ENCODE results near the gene ZMYND12.
A peak's percentile ranks its signal among the peaks of the same experiment; 100 is the strongest.

The ZMYND12 gene

DNA sequence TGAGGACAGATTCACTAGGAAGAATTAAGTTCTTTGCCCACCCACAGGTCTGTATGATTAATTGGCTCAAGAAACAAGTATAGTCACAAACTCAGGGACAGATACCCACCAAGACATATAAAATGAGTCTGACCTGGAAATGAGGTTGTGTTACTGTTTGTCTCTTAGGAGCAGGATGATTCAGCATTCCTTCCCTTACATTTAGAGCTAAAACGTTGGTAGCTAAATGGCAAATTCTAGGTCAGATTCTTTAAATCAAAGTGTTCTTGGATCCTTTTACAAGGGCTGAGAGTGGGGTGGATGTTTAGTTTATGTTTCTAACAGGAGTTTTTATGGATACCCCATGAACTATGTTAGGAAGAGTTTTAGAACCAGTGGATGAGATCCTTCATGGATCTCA is 70.5 kb downstream of the ZMYND12 start:
- DNase-seq: no peak

DNA sequence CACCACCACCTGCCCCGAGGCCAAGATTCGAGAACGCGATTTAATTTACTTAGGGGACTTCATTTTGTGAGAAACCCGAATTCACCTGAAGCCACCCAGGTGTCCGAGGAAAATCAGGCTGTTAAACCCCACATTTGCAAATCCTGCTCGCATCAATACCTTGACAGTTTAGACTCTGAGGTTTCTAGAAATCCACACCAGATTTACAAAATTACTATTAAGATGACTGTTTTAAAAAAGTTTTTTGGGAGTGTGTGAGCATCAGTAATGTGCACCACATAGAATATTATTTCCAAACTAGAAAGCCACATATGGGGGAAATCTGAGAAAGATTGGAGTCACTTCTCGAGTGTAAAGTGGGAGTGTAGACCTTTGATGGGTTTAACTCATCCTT is 74.5 kb downstream of the ZMYND12 start:
- DNase-seq: no peak

DNA sequence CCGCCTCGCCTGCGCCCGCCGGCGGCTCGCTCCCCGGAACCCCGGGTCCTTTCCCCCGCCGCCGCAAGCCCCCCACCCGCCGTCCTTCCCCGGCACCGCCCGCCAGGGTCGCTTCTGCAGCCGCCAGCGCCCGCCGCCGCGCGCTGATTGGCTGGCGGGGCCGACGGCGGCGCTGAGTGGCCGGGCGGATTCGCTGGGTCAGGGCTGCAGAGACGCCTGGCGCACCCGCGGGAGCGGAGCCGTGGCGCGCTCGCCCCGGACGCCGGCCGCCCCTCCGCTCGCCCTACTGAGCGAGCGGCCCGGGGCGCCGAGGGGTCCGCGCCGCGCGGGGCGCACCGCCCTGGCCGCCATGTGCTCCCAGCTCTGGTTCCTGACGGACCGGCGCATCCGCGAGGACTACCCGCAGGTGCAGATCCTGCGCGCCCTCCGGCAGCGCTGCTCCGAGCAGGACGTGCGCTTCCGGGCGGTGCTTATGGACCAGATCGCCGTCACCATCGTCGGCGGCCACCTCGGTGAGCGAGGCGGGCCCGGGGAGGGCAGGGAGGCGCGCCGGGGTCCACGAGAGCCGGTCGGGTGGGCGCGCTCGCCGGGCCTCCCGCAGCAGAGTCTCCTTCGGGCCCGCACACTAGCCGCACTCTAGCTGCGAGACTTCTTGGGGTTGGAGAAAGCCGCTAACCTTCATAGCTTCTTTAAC is 75.1 kb downstream of the ZMYND12 start, which contains the start of gene RIMKLA:
TSS of gene RIMKLA (plus strand) at position 207 of the 694 bp plus-strand sequence. CDS start at position 350, 143 bp downstream.
- DNase-seq: peak; percentile 56
